ENCODE results near the gene DROSHA.
"Not testable (repeated sequence)": the region's sequence is repeated elsewhere in the genome, so short reads cannot be mapped to it uniquely, and the experiment has no call there.

DROSHA gene

GRCh38 chr5:31397926-31398557 is 133.9 kb downstream of the DROSHA start:
- no peak overlapping the region for H3K4me3 ChIP-seq (ENCODE audit: low read depth, low read length)
- TF ChIP-seq POLR2A (IDR thresholded peaks at IDR 0.05; ENCODE audit: extremely low read depth, insufficient read length) = no peak
- no peak for TF ChIP-seq MYC (IDR thresholded peaks at IDR 0.05; ENCODE audit: low read depth, low read length)
- TF ChIP-seq MAX (IDR thresholded peaks at IDR 0.05; ENCODE audit: low read depth, low read length) = no peak
- TF ChIP-seq CTCF (IDR thresholded peaks at IDR 0.05; ENCODE audit: low read depth, low read length) = no peak
- DNase-seq (ENCODE audit: low read depth) = peak; percentile 20

- H3K4me3 ChIP-seq (ENCODE audit: low read depth, low read length) = no peak overlapping the region
- no peak for TF ChIP-seq CTCF (IDR thresholded peaks at IDR 0.05; ENCODE audit: low read depth, low read length)
- TF ChIP-seq POLR2A (IDR thresholded peaks at IDR 0.05; ENCODE audit: extremely low read depth, insufficient read length) = no peak
- TF ChIP-seq MYC (IDR thresholded peaks at IDR 0.05; ENCODE audit: low read depth, low read length) = no peak
- no peak for TF ChIP-seq MAX (IDR thresholded peaks at IDR 0.05; ENCODE audit: low read depth, low read length)
- DNase-seq (ENCODE audit: low read depth) = peak; percentile 67
Measured at GRCh38 chr5:31396611-31397295, 135.1 kb downstream of the DROSHA start.

GRCh38 chr5:31395450-31396045 is 136.3 kb downstream of the DROSHA start:
- not testable (repeated sequence) for DNase-seq (ENCODE audit: low read depth)

GRCh38 chr5:31393126-31393525 is 138.8 kb downstream of the DROSHA start:
- TF ChIP-seq CTCF (IDR thresholded peaks at IDR 0.05; ENCODE audit: low read depth, low read length) (no peak), POLR2A (IDR thresholded peaks at IDR 0.05; ENCODE audit: extremely low read depth, insufficient read length) (no peak), MAX (IDR thresholded peaks at IDR 0.05; ENCODE audit: low read depth, low read length) (no peak), MYC (IDR thresholded peaks at IDR 0.05; ENCODE audit: low read depth, low read length) (no peak)
- peak; percentile 93 for DNase-seq (ENCODE audit: low read depth)
- H3K4me3 ChIP-seq (ENCODE audit: low read depth, low read length) = no peak overlapping the region

More at GRCh38 chr5:31395450-31396045, 136.3 kb downstream of the DROSHA start:
- not testable (repeated sequence) for H3K4me3 ChIP-seq (ENCODE audit: low read depth, low read length)

- peak overlapping the region; percentile 30 for H3K4me3 ChIP-seq (ENCODE audit: low read depth, low read length)
- no peak for TF ChIP-seq POLR2A (IDR thresholded peaks at IDR 0.05; ENCODE audit: extremely low read depth, insufficient read length)
- DNase-seq (ENCODE audit: low read depth) = peak; percentile 95
Measured at GRCh38 chr5:31392061-31392460, 139.8 kb downstream of the DROSHA start.

- no peak for DNase-seq (ENCODE audit: low read depth)
- H3K4me3 ChIP-seq (ENCODE audit: low read depth, low read length) = no peak overlapping the region
- no peak for TF ChIP-seq MYC (IDR thresholded peaks at IDR 0.05; ENCODE audit: low read depth, low read length)
- no peak for TF ChIP-seq POLR2A (IDR thresholded peaks at IDR 0.05; ENCODE audit: extremely low read depth, insufficient read length)
- no peak for TF ChIP-seq MAX (IDR thresholded peaks at IDR 0.05; ENCODE audit: low read depth, low read length)
- TF ChIP-seq CTCF (IDR thresholded peaks at IDR 0.05; ENCODE audit: low read depth, low read length) = no peak
Measured at GRCh38 chr5:31390256-31390655, 141.6 kb downstream of the DROSHA start.

Measured in NB4 (cell line).